Measurements from ENCODE around the gene MRPL27.
A peak's percentile ranks its signal among the peaks of the same experiment; 100 is the strongest.

The MRPL27 gene

GRCh38 chr17:50345432-50346312 is 27.3 kb downstream of the MRPL27 start, which contains the start of gene XYLT2:
Gene XYLT2 (plus strand): TSS chr17:50346126. CDS start chr17:50346141, 15 bp downstream.
- peak within 1 kb of the TSS; percentile 97 for H3K9ac ChIP-seq (ENCODE audit: low read depth, low read length, poor library complexity, severe bottlenecking)
- peak within 1 kb of the TSS; percentile 97 for H3K4me2 ChIP-seq (ENCODE audit: low read depth, low read length, poor library complexity, severe bottlenecking)
- H4K20me1 ChIP-seq (ENCODE audit: insufficient read depth, low read length, poor library complexity, severe bottlenecking): no peaks in the 10 kb centered on the region
- peak within 1 kb of the TSS; percentile 96 for H2AFZ ChIP-seq (ENCODE audit: low read length)
- no peaks in the 10 kb centered on the region for H3K36me3 ChIP-seq (ENCODE audit: insufficient read depth, low read length)
- no peaks in the 10 kb centered on the region for H3K9me2 ChIP-seq (replicated peaks; ENCODE audit: low read depth, low read length)
- TF ChIP-seq CTCF (conservative IDR thresholded peaks at IDR 0.05; ENCODE audit: low read length) (no peak), EZH2phosphoT487 (IDR thresholded peaks at IDR 0.05; ENCODE audit: borderline replicate concordance) (no peak)
- H3F3A ChIP-seq (ENCODE audit: low read depth): no peaks in the 10 kb centered on the region
- H3K9me3 ChIP-seq (ENCODE audit: insufficient read depth, low read depth, low read length): no peaks in the 10 kb centered on the region
- H3K27me3 ChIP-seq (ENCODE audit: insufficient read depth, low read length, poor library complexity, severe bottlenecking): no peaks in the 10 kb centered on the region
- peaks cover 27% of the 10 kb centered on the region for H3K79me2 ChIP-seq (ENCODE audit: insufficient read depth, low read length)
- H3K4me3 ChIP-seq (ENCODE audit: low read length, poor library complexity, severe bottlenecking): peak within 1 kb of the TSS; percentile 88
- H3K4me1 ChIP-seq (ENCODE audit: insufficient read depth, low read length, poor library complexity, severe bottlenecking): peaks cover 40% of the 10 kb centered on the region

- H3K9ac ChIP-seq (ENCODE audit: low read depth, low read length, poor library complexity, severe bottlenecking): no peak overlapping the region
- no peak overlapping the region for H2AFZ ChIP-seq (ENCODE audit: low read length)
- H3K9me3 ChIP-seq (ENCODE audit: insufficient read depth, low read depth, low read length): no peaks in the 10 kb centered on the region
- no peaks in the 10 kb centered on the region for H3K36me3 ChIP-seq (ENCODE audit: insufficient read depth, low read length)
- H3K27me3 ChIP-seq (ENCODE audit: insufficient read depth, low read length, poor library complexity, severe bottlenecking): no peaks in the 10 kb centered on the region
- no peak for TF ChIP-seq EZH2phosphoT487 (IDR thresholded peaks at IDR 0.05; ENCODE audit: borderline replicate concordance)
- no peak for TF ChIP-seq CTCF (conservative IDR thresholded peaks at IDR 0.05; ENCODE audit: low read length)
- no peaks in the 10 kb centered on the region for H3K9me2 ChIP-seq (replicated peaks; ENCODE audit: low read depth, low read length)
- H3K4me1 ChIP-seq (ENCODE audit: insufficient read depth, low read length, poor library complexity, severe bottlenecking): peaks cover 40% of the 10 kb centered on the region
- peak overlapping the region; percentile 95 for H3K4me2 ChIP-seq (ENCODE audit: low read depth, low read length, poor library complexity, severe bottlenecking)
- no peaks in the 10 kb centered on the region for H3F3A ChIP-seq (ENCODE audit: low read depth)
- peak overlapping the region; percentile 77 for H3K4me3 ChIP-seq (ENCODE audit: low read length, poor library complexity, severe bottlenecking)
- H3K79me2 ChIP-seq (ENCODE audit: insufficient read depth, low read length): peaks cover 27% of the 10 kb centered on the region
- no peaks in the 10 kb centered on the region for H4K20me1 ChIP-seq (ENCODE audit: insufficient read depth, low read length, poor library complexity, severe bottlenecking)
Observed at GRCh38 chr17:50344731-50345365, 28.1 kb downstream of the MRPL27 start.

- no peak for TF ChIP-seq CTCF (conservative IDR thresholded peaks at IDR 0.05; ENCODE audit: low read length)
- no peak for TF ChIP-seq EZH2phosphoT487 (IDR thresholded peaks at IDR 0.05; ENCODE audit: borderline replicate concordance)
- no peaks in the 10 kb centered on the region for H3K9me2 ChIP-seq (replicated peaks; ENCODE audit: low read depth, low read length)
Observed at GRCh38 chr17:50339381-50339780, 33.6 kb downstream of the MRPL27 start.

More at GRCh38 chr17:50339381-50339780, 33.6 kb downstream of the MRPL27 start:
- Histone ChIP-seq H3K9me3 (ENCODE audit: insufficient read depth, low read depth, low read length) (peaks cover 10% of the 10 kb centered on the region), H3K4me2 (ENCODE audit: low read depth, low read length, poor library complexity, severe bottlenecking) (no peak overlapping the region), H3K27me3 (ENCODE audit: insufficient read depth, low read length, poor library complexity, severe bottlenecking) (no peaks in the 10 kb centered on the region), H3K36me3 (ENCODE audit: insufficient read depth, low read length) (no peaks in the 10 kb centered on the region), H2AFZ (ENCODE audit: low read length) (no peak overlapping the region), H3K4me1 (ENCODE audit: insufficient read depth, low read length, poor library complexity, severe bottlenecking) (peaks cover 1% of the 10 kb centered on the region), H3K9ac (ENCODE audit: low read depth, low read length, poor library complexity, severe bottlenecking) (no peak overlapping the region), H3K4me3 (ENCODE audit: low read length, poor library complexity, severe bottlenecking) (no peak overlapping the region), H3K79me2 (ENCODE audit: insufficient read depth, low read length) (no peaks in the 10 kb centered on the region), H3F3A (ENCODE audit: low read depth) (no peaks in the 10 kb centered on the region), H4K20me1 (ENCODE audit: insufficient read depth, low read length, poor library complexity, severe bottlenecking) (no peaks in the 10 kb centered on the region)
